ENCODE results near the gene IRF1. TPM values are rescaled to one million over a fixed set of nuclear protein-coding genes. Genes with fewer than 3 reads are reported as not detected.

IRF1 gene, protein sequence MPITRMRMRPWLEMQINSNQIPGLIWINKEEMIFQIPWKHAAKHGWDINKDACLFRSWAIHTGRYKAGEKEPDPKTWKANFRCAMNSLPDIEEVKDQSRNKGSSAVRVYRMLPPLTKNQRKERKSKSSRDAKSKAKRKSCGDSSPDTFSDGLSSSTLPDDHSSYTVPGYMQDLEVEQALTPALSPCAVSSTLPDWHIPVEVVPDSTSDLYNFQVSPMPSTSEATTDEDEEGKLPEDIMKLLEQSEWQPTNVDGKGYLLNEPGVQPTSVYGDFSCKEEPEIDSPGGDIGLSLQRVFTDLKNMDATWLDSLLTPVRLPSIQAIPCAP
- total RNA-seq = 10 to 100 TPM in 2 of 4 donors, 1 to 10 TPM in 2; 8.3 to 52.9 (median 13.1) TPM

DNA sequence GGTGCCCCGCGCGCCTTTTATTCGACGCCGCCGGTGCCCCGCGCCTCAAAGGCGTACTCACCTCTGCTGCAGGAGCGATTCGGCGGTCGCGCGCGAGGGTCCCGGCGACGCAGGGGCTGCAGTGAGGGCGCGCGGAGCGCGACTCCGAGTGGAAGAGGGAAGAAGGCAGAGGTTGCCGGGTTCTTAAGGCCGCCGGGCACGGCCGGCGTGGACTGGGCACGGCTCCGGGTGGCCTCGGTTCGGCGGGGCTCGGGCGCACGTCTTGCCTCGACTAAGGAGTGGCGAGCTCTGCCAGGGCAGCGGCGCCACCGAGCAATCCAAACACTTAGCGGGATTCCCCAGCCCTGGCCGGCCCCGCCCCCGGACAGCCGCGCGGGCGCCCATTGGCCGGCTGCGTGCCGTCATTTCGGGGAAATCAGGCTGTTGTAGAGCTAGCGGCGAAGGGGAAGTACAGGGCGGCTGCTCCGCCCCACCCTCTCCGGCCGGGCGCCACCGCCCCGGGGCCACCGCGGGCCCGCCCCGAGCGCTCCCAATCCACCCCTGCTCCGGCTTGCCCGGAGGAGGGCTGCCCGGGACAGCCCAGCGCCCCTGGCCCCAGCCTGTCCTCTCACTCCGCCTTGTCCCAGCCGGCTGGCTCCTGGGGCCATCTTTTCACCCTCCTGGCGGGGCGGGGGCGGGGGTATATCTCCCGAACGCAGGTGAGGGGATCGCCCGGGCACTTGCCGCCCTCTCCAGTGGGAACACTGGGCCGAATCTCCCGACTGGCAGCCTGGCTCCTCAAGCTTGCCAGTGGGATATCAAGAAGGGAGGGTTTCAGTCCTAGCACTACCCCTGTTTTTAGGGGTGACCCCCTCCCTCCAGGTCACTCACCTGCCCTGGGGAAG is at the start of gene IRF1:
Gene IRF1, minus strand, starts transcription at position 290 of the 884 bp plus-strand sequence. CDS start 1,295 bp downstream, outside the sequence.
- intact Hi-C loops (cut with DNase I) = loop anchor here (10.0 kb wide), 1 partner anchor 236 kb away; the partner anchor contains the start of gene PDLIM4

DNA sequence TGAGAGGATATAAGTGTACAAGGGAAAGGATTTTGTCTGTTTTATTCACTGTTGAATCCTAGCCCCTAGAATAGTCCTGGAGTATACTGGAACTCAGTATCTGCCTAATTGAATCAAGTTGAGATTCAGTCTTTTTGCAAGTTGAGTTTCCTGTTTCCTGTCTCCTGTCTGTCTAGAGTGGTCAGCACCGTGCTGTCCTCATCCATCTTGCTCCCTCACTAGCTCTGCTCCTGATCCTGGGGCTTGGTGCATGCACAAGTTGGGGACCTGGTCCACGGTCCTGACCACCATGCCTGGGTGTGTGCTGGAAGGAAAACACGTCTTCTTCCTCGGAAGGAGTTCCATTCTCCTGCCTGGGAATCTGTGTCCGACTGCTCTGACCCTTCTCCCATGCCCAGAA is 49.6 kb upstream of the IRF1 start:
- Histone ChIP-seq H3K36me3 (no peaks in the 10 kb centered on the region), H3K4me1 (no peaks in the 10 kb centered on the region), H3K27ac (no peak overlapping the region), H3K27me3 (no peaks in the 10 kb centered on the region), H3K9me3 (no peaks in the 10 kb centered on the region), H3K4me3 (no peak overlapping the region)
- intact Hi-C loops (cut with DNase I) = no loop called here
- DNase-seq = no peak
- TF ChIP-seq, protein P1, sequence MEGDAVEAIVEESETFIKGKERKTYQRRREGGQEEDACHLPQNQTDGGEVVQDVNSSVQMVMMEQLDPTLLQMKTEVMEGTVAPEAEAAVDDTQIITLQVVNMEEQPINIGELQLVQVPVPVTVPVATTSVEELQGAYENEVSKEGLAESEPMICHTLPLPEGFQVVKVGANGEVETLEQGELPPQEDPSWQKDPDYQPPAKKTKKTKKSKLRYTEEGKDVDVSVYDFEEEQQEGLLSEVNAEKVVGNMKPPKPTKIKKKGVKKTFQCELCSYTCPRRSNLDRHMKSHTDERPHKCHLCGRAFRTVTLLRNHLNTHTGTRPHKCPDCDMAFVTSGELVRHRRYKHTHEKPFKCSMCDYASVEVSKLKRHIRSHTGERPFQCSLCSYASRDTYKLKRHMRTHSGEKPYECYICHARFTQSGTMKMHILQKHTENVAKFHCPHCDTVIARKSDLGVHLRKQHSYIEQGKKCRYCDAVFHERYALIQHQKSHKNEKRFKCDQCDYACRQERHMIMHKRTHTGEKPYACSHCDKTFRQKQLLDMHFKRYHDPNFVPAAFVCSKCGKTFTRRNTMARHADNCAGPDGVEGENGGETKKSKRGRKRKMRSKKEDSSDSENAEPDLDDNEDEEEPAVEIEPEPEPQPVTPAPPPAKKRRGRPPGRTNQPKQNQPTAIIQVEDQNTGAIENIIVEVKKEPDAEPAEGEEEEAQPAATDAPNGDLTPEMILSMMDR (IDR thresholded peaks at IDR 0.05) = no peak
- no peak for TF ChIP-seq POLR2A (IDR thresholded peaks at IDR 0.05)
- WGBS, 2 donors = 70 to 78% methylated on average over 1 to 5 of the region's 5 CpGs

More for the DNA sequence above, at the start of gene IRF1:
- Histone ChIP-seq H3K36me3 (peaks cover 15 to 24% (median 16%) of the 10 kb centered on the region in 3 donors), H3K9me3 (no peaks in the 10 kb centered on the region), H3K4me1 (peaks cover 54 to 83% (median 63%) of the 10 kb centered on the region in 3 donors), H3K27me3 (no peaks in the 10 kb centered on the region), H3K27ac (peak within 1 kb of the TSS; percentile 95 to 99 (median 98)), H3K4me3 (peak within 1 kb of the TSS; percentile 71 to 95 (median 88))
- peak; percentile 67 for DNase-seq
- WGBS, 2 donors = 0 to 1% methylated on average over 4 to 18 of the region's 87 CpGs
- TF ChIP-seq, protein P1 (IDR thresholded peaks at IDR 0.05) = peak in 1 of 6 experiments; percentile 3
- peak in 3 of 4 donors; percentile 56 to 97 (median 97) for TF ChIP-seq POLR2A (IDR thresholded peaks at IDR 0.05)

DNA sequence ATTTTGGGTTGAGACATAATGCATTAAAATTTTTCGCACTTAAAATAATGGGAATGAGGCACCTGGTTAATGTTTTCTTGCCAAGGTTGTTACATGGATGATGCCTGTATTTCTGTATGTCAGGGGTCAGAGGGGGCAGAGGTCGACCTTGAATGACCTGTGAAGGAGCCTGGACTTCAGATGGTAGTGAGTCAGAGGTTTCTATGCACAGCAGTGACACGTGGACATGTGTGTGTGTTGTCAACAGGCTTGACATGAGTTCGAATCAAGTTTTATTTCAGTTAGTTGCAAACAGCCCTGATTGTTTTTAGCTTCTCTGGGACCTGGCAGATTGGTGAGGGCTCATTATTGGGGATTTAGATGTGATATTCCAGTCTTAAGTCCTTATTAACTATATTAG is 49.1 kb upstream of the IRF1 start:
- no peaks in the 10 kb centered on the region for H3K9me3 ChIP-seq
- no peaks in the 10 kb centered on the region for H3K36me3 ChIP-seq
- H3K4me3 ChIP-seq = no peak overlapping the region
- H3K27ac ChIP-seq = no peak overlapping the region
- WGBS, 2 donors = 64 to 72% methylated on average over 4 of the region's 4 CpGs
- intact Hi-C loops (cut with DNase I) = no loop called here
- TF ChIP-seq, protein P1 (IDR thresholded peaks at IDR 0.05) = no peak
- TF ChIP-seq POLR2A (IDR thresholded peaks at IDR 0.05) = no peak
- DNase-seq = no peak
- H3K27me3 ChIP-seq = no peaks in the 10 kb centered on the region
- H3K4me1 ChIP-seq = no peaks in the 10 kb centered on the region

DNA sequence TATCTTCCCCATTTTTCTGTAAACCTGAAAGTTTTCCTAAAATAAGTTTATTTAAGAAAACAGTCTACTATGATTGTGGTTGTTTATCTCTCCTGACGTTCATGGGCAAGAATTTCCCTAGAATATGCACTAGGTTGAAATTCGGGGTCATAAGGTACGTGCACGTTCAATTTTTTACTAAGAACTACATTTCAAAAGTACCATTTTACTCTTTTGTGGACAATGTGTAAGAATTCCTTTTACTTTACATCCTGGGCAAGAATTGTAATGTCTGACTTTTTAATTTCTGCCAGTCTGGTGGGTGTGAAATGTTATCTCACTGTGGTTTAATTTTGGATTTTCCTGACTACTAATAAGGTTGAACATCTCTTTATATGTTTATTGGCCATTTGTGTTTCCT is 40.4 kb upstream of the IRF1 start:
- TF ChIP-seq, protein P1 (IDR thresholded peaks at IDR 0.05) = no peak
- TF ChIP-seq POLR2A (IDR thresholded peaks at IDR 0.05) = no peak
- Histone ChIP-seq H3K36me3 (no peaks in the 10 kb centered on the region), H3K27ac (no peak overlapping the region), H3K4me1 (peaks cover 0 to 9% (median 0%) of the 10 kb centered on the region in 3 donors), H3K27me3 (no peaks in the 10 kb centered on the region), H3K9me3 (no peaks in the 10 kb centered on the region), H3K4me3 (no peak overlapping the region)
- no peak for DNase-seq
- intact Hi-C loops (cut with DNase I) = no loop called here
- 70 to 80% methylated on average over 4 of the region's 4 CpGs for WGBS, 2 donors

Data from esophagus squamous epithelium (tissue), 5 donors.